ENCODE results near the gene PTPN2. TPM values are rescaled to one million over a fixed set of nuclear protein-coding genes. Genes with fewer than 3 reads are reported as not detected.
A peak's percentile ranks its signal among the peaks of the same experiment; 100 is the strongest.

The PTPN2 gene
- total and polyA plus RNA-seq, 2 experiments from 2014 or later = 49.9 to 65.5 TPM

DNA sequence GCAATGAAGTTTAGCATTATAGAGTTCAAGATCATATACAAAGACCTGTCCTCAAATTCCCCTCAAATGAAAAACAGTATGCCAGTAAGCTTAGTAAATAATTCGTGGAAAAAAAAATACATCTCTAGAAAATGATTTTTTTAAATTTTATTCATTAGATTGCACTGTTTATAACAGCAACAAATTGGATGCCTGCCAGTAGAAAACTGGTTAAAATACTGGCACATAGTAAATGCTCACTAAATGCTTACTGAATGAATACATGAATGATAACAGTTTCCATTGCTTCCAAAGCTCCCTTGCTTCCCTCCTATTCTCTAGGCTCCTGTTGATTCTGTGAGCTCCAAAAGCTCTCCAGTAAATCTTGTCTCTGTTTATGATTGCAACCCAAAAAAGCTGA, 38.2 kb upstream of the PTPN2 start:
- Histone ChIP-seq H4K20me1 (replicated peaks; ENCODE audit: insufficient read depth) (no peaks in the 10 kb centered on the region), H3F3A (replicated peaks; ENCODE audit: low read depth) (no peaks in the 10 kb centered on the region), H3K4me3 (no peak overlapping the region), H3K27me3 (ENCODE audit: insufficient read depth) (no peaks in the 10 kb centered on the region), H3K9me2 (ENCODE audit: insufficient read depth) (no peaks in the 10 kb centered on the region), H3K4me1 (ENCODE audit: insufficient read depth) (no peaks in the 10 kb centered on the region), H3K36me3 (ENCODE audit: insufficient read depth) (no peaks in the 10 kb centered on the region), H3K79me2 (replicated peaks; ENCODE audit: insufficient read depth) (no peaks in the 10 kb centered on the region), H2AFZ (no peak overlapping the region), H3K4me2 (no peak overlapping the region), H3K27ac (ENCODE audit: low read depth) (no peak overlapping the region)
- TF ChIP-seq EZH2phosphoT487 (IDR thresholded peaks at IDR 0.05; ENCODE audit: unreplicated experiment) (no peak), ZNF331 (CRISPR knock-in tag; IDR thresholded peaks at IDR 0.05; ENCODE audit: low read depth) (no peak), NANOG (IDR thresholded peaks at IDR 0.05; ENCODE audit: borderline replicate concordance) (no peak), CREB1 (CRISPR knock-in tag; IDR thresholded peaks at IDR 0.05; ENCODE audit: low read depth) (no peak), POLR2AphosphoS5 (IDR thresholded peaks at IDR 0.05; ENCODE audit: low read depth) (no peak), JUNB (IDR thresholded peaks at IDR 0.05; ENCODE audit: unreplicated experiment) (no peak), EZH2 (IDR thresholded peaks at IDR 0.05; ENCODE audit: low read depth, unreplicated experiment) (no peak)
- no peaks in the 10 kb centered on the region; the same call in 2 of the 3 replicates for H3K4me1 Mint-ChIP-seq
- H3K9me3 Mint-ChIP-seq = no peaks in the 10 kb centered on the region
- H3K4me3 Mint-ChIP-seq = no peak overlapping the region
- DNase-seq (ENCODE audit: low spot score) = no peak
- no peaks in the 10 kb centered on the region for H3K36me3 Mint-ChIP-seq (ENCODE audit: low read depth)
- ATAC-seq = no peak
- no peaks in the 10 kb centered on the region for H3K27me3 Mint-ChIP-seq (ENCODE audit: insufficient read depth, low read depth, poor library complexity)
- no peak overlapping the region for H3K27ac Mint-ChIP-seq

DNA sequence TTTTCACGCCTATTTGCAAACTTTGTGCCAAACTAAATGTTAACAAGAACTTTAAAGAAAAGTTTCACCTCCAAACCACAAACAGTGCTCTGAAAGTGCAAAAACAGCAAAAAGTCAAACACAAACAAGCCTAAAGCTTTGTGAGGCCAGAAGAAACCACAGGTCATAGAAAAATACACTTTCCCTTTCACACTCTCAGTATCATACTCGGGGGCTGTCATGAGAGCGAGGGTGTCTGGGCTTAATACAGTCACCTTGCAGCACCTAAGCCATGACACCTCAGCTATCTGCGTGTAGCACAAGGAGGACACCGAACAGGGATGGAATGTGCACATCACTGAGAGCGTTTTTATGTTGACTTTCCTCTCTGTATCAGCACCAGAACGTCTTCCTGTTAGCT, 37.1 kb upstream of the PTPN2 start:
- no peaks in the 10 kb centered on the region for H3F3A ChIP-seq (replicated peaks; ENCODE audit: low read depth)
- no peak overlapping the region for H3K4me2 ChIP-seq
- H3K27ac ChIP-seq (ENCODE audit: low read depth) = no peak overlapping the region
- peak overlapping the region; percentile 72; the same call in 1 of the 2 replicates for H2AFZ ChIP-seq
- Mint-ChIP-seq H3K4me1 (no peaks in the 10 kb centered on the region), H3K36me3 (ENCODE audit: low read depth) (no peaks in the 10 kb centered on the region), H3K9me3 (no peaks in the 10 kb centered on the region), H3K27ac (no peak overlapping the region), H3K27me3 (ENCODE audit: insufficient read depth, low read depth, poor library complexity) (no peaks in the 10 kb centered on the region), H3K4me3 (no peak overlapping the region)
- H4K20me1 ChIP-seq (replicated peaks; ENCODE audit: insufficient read depth) = no peaks in the 10 kb centered on the region
- H3K27me3 ChIP-seq (ENCODE audit: insufficient read depth) = no peaks in the 10 kb centered on the region
- ATAC-seq (no peak), DNase-seq (ENCODE audit: low spot score) (no peak)
- H3K4me3 ChIP-seq = no peak overlapping the region
- no peaks in the 10 kb centered on the region for H3K79me2 ChIP-seq (replicated peaks; ENCODE audit: insufficient read depth)
- no peaks in the 10 kb centered on the region for H3K9me2 ChIP-seq (ENCODE audit: insufficient read depth)
- H3K4me1 ChIP-seq (ENCODE audit: insufficient read depth) = no peaks in the 10 kb centered on the region
- H3K36me3 ChIP-seq (ENCODE audit: insufficient read depth) = no peaks in the 10 kb centered on the region
- no peak for TF ChIP-seq POLR2AphosphoS5 (IDR thresholded peaks at IDR 0.05; ENCODE audit: low read depth)
- TF ChIP-seq, protein P1, sequence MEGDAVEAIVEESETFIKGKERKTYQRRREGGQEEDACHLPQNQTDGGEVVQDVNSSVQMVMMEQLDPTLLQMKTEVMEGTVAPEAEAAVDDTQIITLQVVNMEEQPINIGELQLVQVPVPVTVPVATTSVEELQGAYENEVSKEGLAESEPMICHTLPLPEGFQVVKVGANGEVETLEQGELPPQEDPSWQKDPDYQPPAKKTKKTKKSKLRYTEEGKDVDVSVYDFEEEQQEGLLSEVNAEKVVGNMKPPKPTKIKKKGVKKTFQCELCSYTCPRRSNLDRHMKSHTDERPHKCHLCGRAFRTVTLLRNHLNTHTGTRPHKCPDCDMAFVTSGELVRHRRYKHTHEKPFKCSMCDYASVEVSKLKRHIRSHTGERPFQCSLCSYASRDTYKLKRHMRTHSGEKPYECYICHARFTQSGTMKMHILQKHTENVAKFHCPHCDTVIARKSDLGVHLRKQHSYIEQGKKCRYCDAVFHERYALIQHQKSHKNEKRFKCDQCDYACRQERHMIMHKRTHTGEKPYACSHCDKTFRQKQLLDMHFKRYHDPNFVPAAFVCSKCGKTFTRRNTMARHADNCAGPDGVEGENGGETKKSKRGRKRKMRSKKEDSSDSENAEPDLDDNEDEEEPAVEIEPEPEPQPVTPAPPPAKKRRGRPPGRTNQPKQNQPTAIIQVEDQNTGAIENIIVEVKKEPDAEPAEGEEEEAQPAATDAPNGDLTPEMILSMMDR (conservative IDR thresholded peaks at IDR 0.05; ENCODE audit: low read depth in 2 of 2) = no peak
- no peak for TF ChIP-seq CREB1 (CRISPR knock-in tag; IDR thresholded peaks at IDR 0.05; ENCODE audit: low read depth)
- no peak for TF ChIP-seq REST (IDR thresholded peaks at IDR 0.05; ENCODE audit: unreplicated experiment)
- no peak for TF ChIP-seq EZH2 (IDR thresholded peaks at IDR 0.05; ENCODE audit: low read depth, unreplicated experiment)
- TF ChIP-seq EZH2phosphoT487 (IDR thresholded peaks at IDR 0.05; ENCODE audit: unreplicated experiment) = no peak
- TF ChIP-seq, protein P2, sequence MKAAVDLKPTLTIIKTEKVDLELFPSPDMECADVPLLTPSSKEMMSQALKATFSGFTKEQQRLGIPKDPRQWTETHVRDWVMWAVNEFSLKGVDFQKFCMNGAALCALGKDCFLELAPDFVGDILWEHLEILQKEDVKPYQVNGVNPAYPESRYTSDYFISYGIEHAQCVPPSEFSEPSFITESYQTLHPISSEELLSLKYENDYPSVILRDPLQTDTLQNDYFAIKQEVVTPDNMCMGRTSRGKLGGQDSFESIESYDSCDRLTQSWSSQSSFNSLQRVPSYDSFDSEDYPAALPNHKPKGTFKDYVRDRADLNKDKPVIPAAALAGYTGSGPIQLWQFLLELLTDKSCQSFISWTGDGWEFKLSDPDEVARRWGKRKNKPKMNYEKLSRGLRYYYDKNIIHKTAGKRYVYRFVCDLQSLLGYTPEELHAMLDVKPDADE (IDR thresholded peaks at IDR 0.05) = no peak
- TF ChIP-seq NANOG (IDR thresholded peaks at IDR 0.05; ENCODE audit: borderline replicate concordance) = no peak
- no peak for TF ChIP-seq STAT1 (IDR thresholded peaks at IDR 0.05; ENCODE audit: unreplicated experiment)
- TF ChIP-seq ZNF331 (CRISPR knock-in tag; IDR thresholded peaks at IDR 0.05; ENCODE audit: low read depth) = no peak
- TF ChIP-seq ZNF114 (CRISPR knock-in tag; IDR thresholded peaks at IDR 0.05) = no peak
- no peak for TF ChIP-seq JUNB (IDR thresholded peaks at IDR 0.05; ENCODE audit: unreplicated experiment)

Data from GM23338 (cell line).